DOHH2 (cell line): Measurements from ENCODE around the gene MAMDC2.
"Not testable (repeated sequence)": the region's sequence is repeated elsewhere in the genome, so short reads cannot be mapped to it uniquely, and the experiment has no call there.

Experiments used
- CTCF ChIP-seq: fragments of 200-600 bp; sonication (generic); IDR thresholded peaks from one replicate; pipeline ENCODE4 v1.5.1; 2014; ENCODE audit warnings: antibody characterized with exemption, mild to moderate bottlenecking, low read depth, low read length; ENCODE audit not compliant: poor library complexity, severe bottlenecking
- EZH2phosphoT487 ChIP-seq: fragments of 200-600 bp; sonication (generic); IDR thresholded peaks from 2 replicates; pipeline ENCODE4 v1.6.1; 2017; ENCODE audit warnings: borderline replicate concordance, mild to moderate bottlenecking, antibody characterized with exemption, low read length, moderate library complexity, mixed read lengths

- TF ChIP-seq EZH2phosphoT487, CTCF: not testable (repeated sequence)
Measured at GRCh38 chr9:70234208-70234607, 190.6 kb downstream of the MAMDC2 start.
